ENCODE data around the gene UPP2.

Gene UPP2

GRCh38 chr2:158142568-158143332 lies 41.1 kb downstream of the UPP2 start:
- DNase-seq = no peak

- no peak for DNase-seq
Observed at GRCh38 chr2:158143703-158144360, 42.2 kb downstream of the UPP2 start.

GRCh38 chr2:158144914-158145625 lies 43.4 kb downstream of the UPP2 start:
- no peak for DNase-seq

- no peak for DNase-seq
Observed at GRCh38 chr2:158153270-158154015, 51.8 kb downstream of the UPP2 start.

- no peak for DNase-seq
Observed at GRCh38 chr2:158154596-158154995, 52.9 kb downstream of the UPP2 start.

- DNase-seq = no peak
Observed at GRCh38 chr2:158172719-158173118, 71.0 kb downstream of the UPP2 start.

- DNase-seq = no peak
Observed at GRCh38 chr2:158174495-158174894, 72.8 kb downstream of the UPP2 start.

- DNase-seq = no peak
Observed at GRCh38 chr2:158174956-158175355, 73.3 kb downstream of the UPP2 start.

- no peak for DNase-seq
Observed at GRCh38 chr2:158178646-158179045, 77.0 kb downstream of the UPP2 start.

GRCh38 chr2:158179660-158180059 lies 78.0 kb downstream of the UPP2 start:
- DNase-seq = no peak

- no peak for DNase-seq
Observed at GRCh38 chr2:158181171-158181570, 79.5 kb downstream of the UPP2 start.

- no peak for DNase-seq
Observed at GRCh38 chr2:158182676-158183295, 81.1 kb downstream of the UPP2 start.

GRCh38 chr2:158184001-158184400 lies 82.3 kb downstream of the UPP2 start:
- DNase-seq = no peak

GRCh38 chr2:158184556-158185343 lies 83.1 kb downstream of the UPP2 start:
- DNase-seq = no peak
